A673 (cell line): ENCODE measurements around the gene DENND5B.

ENCODE experiments used
- CTCF ChIP-seq: fragments of 300-800, 200-600 bp; sonication (generic); conservative IDR thresholded peaks from 2 replicates; pipeline ENCODE4 v1.5.1; 2017; ENCODE audit warnings: low read depth, mild to moderate bottlenecking, antibody characterized with exemption, low read length, moderate library complexity, mixed read lengths
- EZH2 ChIP-seq: fragments of 200-600 bp; sonication (generic); IDR thresholded peaks from 2 replicates; pipeline ENCODE4 v1.6.1; 2017; ENCODE audit warnings: borderline replicate concordance, low read depth, mild to moderate bottlenecking, mixed read lengths, antibody characterized with exemption, low read length; ENCODE audit not compliant: poor library complexity, severe bottlenecking

- TF ChIP-seq CTCF (no peak), EZH2 (no peak)
Measured at GRCh38 chr12:31506515-31507306, 84.2 kb downstream of the DENND5B start.
